H1 (cell line): Measurements from ENCODE around the gene RRAD. TPM values are rescaled to one million over a fixed set of nuclear protein-coding genes. Genes with fewer than 3 reads are reported as not detected.

Experiments
- CTCF ChIA-PET: fragments of 300-600 bp; sonication (Branson Sonifier 250); formaldehyde crosslinking; loops from one replicate; lab custom pipeline; 2021; ENCODE audit not compliant: partially characterized antibody; lab: Charles Lee
- POLR2A ChIA-PET: fragments of 300-600 bp; sonication (Branson Sonifier 250); formaldehyde crosslinking; loops from one replicate; lab custom pipeline; 2021; ENCODE audit warnings: inconsistent platforms; ENCODE audit not compliant: partially characterized antibody; lab: Charles Lee
- DNase-seq, 2 experiments: peaks; one replicate each; pipeline versions ENCODE4 v3.0.0 to v3.0.0-alpha.2; 2010 to 2022; ENCODE audit warnings: low spot score in 2 of 2, low read depth in 1 of 2, mixed read lengths in 1 of 2
- FAIRE-seq: peaks from 2 replicates; lab custom pipeline; 2011; peaks lifted over from hg19 to GRCh38; lab: Jason Lieb, UNC
- H2AFZ ChIP-seq: 2 replicates; pipeline ENCODE4 v1.8.1; 2012; ENCODE audit warnings: low read length, inconsistent platforms
- H2AK5ac ChIP-seq: 2 replicates; pipeline ENCODE4 v1.6.1; 2013; ENCODE audit warnings: low read depth, low read length
- H2BK120ac ChIP-seq: replicated peaks from 2 replicates; pipeline ENCODE3; 2013; ENCODE audit warnings: low read depth, low read length, inconsistent platforms
- H2BK12ac ChIP-seq: 2 replicates; pipeline ENCODE4 v1.6.1; 2013; ENCODE audit warnings: low read depth, low read length
- H2BK15ac ChIP-seq: 2 replicates; pipeline ENCODE4 v1.6.1; 2013; ENCODE audit warnings: low read length
- H2BK20ac ChIP-seq: 2 replicates; pipeline ENCODE4 v1.6.1; 2013; ENCODE audit warnings: low read length
- H2BK5ac ChIP-seq: 2 replicates; pipeline ENCODE4 v1.6.1; 2013; ENCODE audit warnings: low read depth, low read length
- H3K14ac ChIP-seq: 2 replicates; pipeline ENCODE4 v1.6.1; 2013; ENCODE audit warnings: inconsistent platforms; ENCODE audit not compliant: insufficient read length
- H3K18ac ChIP-seq: 2 replicates; pipeline ENCODE4 v1.6.1; 2013; ENCODE audit warnings: low read length; ENCODE audit errors: extremely low read depth
- H3K23ac ChIP-seq: 2 replicates; pipeline ENCODE4 v1.6.1; 2013; ENCODE audit warnings: inconsistent platforms; ENCODE audit not compliant: insufficient read length
- H3K23me2 ChIP-seq: 2 replicates; pipeline ENCODE4 v1.6.1; 2013; ENCODE audit warnings: low read depth, low read length
- H3K27ac ChIP-seq: 2 replicates; pipeline ENCODE4 v1.6.1; 2011; ENCODE audit warnings: low read depth, low read length, inconsistent platforms
- H3K27me3 ChIP-seq, 4 experiments: replicated peaks in 1 of 4; 1 replicate in 1 of 4; 2 replicates in 3 of 4; pipeline versions ENCODE4 v1.6.1 to v1.8.1; 2011 to 2013; ENCODE audit warnings: low read length in 3 of 4, mild to moderate bottlenecking in 3 of 4, inconsistent platforms in 2 of 4, mixed read lengths in 2 of 4, moderate library complexity in 1 of 4; ENCODE audit not compliant: control insufficient read depth in 3 of 4, insufficient read depth in 3 of 4; ENCODE audit errors: extremely low read depth in 1 of 4
- H3K36me3 ChIP-seq, 4 experiments: 2 replicates each; pipeline versions ENCODE4 v1.6.1 to v1.8.1; 2011 to 2013; ENCODE audit warnings: mild to moderate bottlenecking in 4 of 4, low read length in 3 of 4, moderate library complexity in 2 of 4, control low read depth in 1 of 4, inconsistent platforms in 1 of 4; ENCODE audit not compliant: insufficient read depth in 4 of 4, control insufficient read depth in 2 of 4
- H3K4ac ChIP-seq: replicated peaks from 2 replicates; pipeline ENCODE3; 2013; ENCODE audit warnings: low read length, low read depth, mixed read lengths, inconsistent platforms; ENCODE audit not compliant: insufficient read length
- H3K4me1 ChIP-seq, 4 experiments: replicated peaks in 1 of 4; 1 replicate in 1 of 4; 2 replicates in 3 of 4; pipeline versions ENCODE4 v1.6.1 to v1.8.1; 2011 to 2013; ENCODE audit warnings: low read length in 3 of 4, inconsistent platforms in 2 of 4, mixed read lengths in 1 of 4; ENCODE audit not compliant: insufficient read depth in 4 of 4, control insufficient read depth in 3 of 4
- H3K4me2 ChIP-seq, 2 experiments: 2 replicates each; pipeline versions ENCODE4 v1.6.1 to v1.8.1; 2011 to 2013; ENCODE audit warnings: low read depth in 2 of 2, low read length in 2 of 2, control low read depth in 1 of 2, inconsistent platforms in 1 of 2, mild to moderate bottlenecking in 1 of 2; ENCODE audit not compliant: insufficient read depth in 1 of 2
- H3K4me3 ChIP-seq, 4 experiments: fragments of 200-600, 300-600 bp in 1 of 4; sonication (generic), shearing (Covaris generic), sonication (Bioruptor Twin) in 1 of 4; 2 replicates each; pipeline versions ENCODE4 v1.5.1 to v1.8.1; 2011 to 2016; ENCODE audit warnings: low read length in 4 of 4, low read depth in 3 of 4, control low read depth in 2 of 4, inconsistent platforms in 2 of 4, mild to moderate bottlenecking in 2 of 4, mixed read lengths in 1 of 4, moderate library complexity in 1 of 4; ENCODE audit not compliant: insufficient read depth in 2 of 4; ENCODE audit errors: extremely low read depth in 1 of 4
- H3K56ac ChIP-seq: replicated peaks from 2 replicates; pipeline ENCODE3; 2013; ENCODE audit warnings: low read depth, mild to moderate bottlenecking, mixed read lengths, low read length, inconsistent platforms; ENCODE audit not compliant: insufficient read length
- H3K79me1 ChIP-seq: 2 replicates; pipeline ENCODE4 v1.6.1; 2013; ENCODE audit warnings: low read depth, low read length, control low read depth
- H3K79me2 ChIP-seq, 2 experiments: 2 replicates each; pipeline versions ENCODE4 v1.6.1 to v1.8.1; 2012 to 2013; ENCODE audit warnings: low read length in 2 of 2, mild to moderate bottlenecking in 2 of 2, inconsistent platforms in 1 of 2; ENCODE audit not compliant: insufficient read depth in 2 of 2, control insufficient read depth in 1 of 2
- H3K9ac ChIP-seq, 4 experiments: replicated peaks in 1 of 4; 1 replicate in 1 of 4; 2 replicates in 3 of 4; pipeline versions ENCODE4 v1.6.1 to v1.8.1; 2011 to 2013; ENCODE audit warnings: low read depth in 3 of 4, low read length in 3 of 4, control low read depth in 2 of 4, mild to moderate bottlenecking in 2 of 4, moderate library complexity in 2 of 4, inconsistent platforms in 1 of 4; ENCODE audit errors: extremely low read depth in 1 of 4
- H3K9me3 ChIP-seq, 2 experiments: 2 replicates each; pipeline versions ENCODE4 v1.6.1 to v1.8.1; 2012 to 2013; ENCODE audit warnings: mild to moderate bottlenecking in 2 of 2, moderate library complexity in 2 of 2, control low read depth in 1 of 2, inconsistent platforms in 1 of 2, low read depth in 1 of 2, low read length in 1 of 2, mixed read lengths in 1 of 2; ENCODE audit not compliant: insufficient read depth in 2 of 2
- H4K20me1 ChIP-seq, 2 experiments: replicated peaks in 1 of 2; 2 replicates each; pipeline versions ENCODE3 to v1.8.1; 2011 to 2013; ENCODE audit warnings: inconsistent platforms in 2 of 2, low read length in 2 of 2, mild to moderate bottlenecking in 1 of 2; ENCODE audit not compliant: insufficient read depth in 2 of 2, control insufficient read depth in 1 of 2
- H4K5ac ChIP-seq: 2 replicates; pipeline ENCODE4 v1.6.1; 2013; ENCODE audit warnings: low read length, low read depth, mixed read lengths, inconsistent platforms; ENCODE audit not compliant: insufficient read length
- H4K8ac ChIP-seq: 2 replicates; pipeline ENCODE4 v1.8.0; 2013; ENCODE audit warnings: mild to moderate bottlenecking, moderate library complexity, low read length, inconsistent platforms; ENCODE audit not compliant: insufficient read depth; ENCODE audit errors: extremely low read depth
- H4K91ac ChIP-seq: replicated peaks from 2 replicates; pipeline ENCODE3; 2013; ENCODE audit warnings: low read length, mixed read lengths, inconsistent platforms; ENCODE audit not compliant: insufficient read length
- BCL11A ChIP-seq, 2 experiments: IDR thresholded peaks; one replicate each; pipeline ENCODE4 v1.6.1; 2011; ENCODE audit warnings: low read depth in 2 of 2, low read length in 2 of 2, mild to moderate bottlenecking in 2 of 2
- CEBPB ChIP-seq: IDR thresholded peaks from 2 replicates; pipeline ENCODE4 v1.6.1; 2012; ENCODE audit warnings: low read depth, low read length
- CHD2 ChIP-seq: IDR thresholded peaks from 2 replicates; pipeline ENCODE4 v1.6.1; 2012; ENCODE audit warnings: low read length, improper control_type of control experiment
- E2F6 ChIP-seq: IDR thresholded peaks from 2 replicates; pipeline ENCODE4 v1.6.1; 2012; ENCODE audit warnings: inconsistent platforms
- EP300 ChIP-seq, 2 experiments: IDR thresholded peaks; 1 replicate in 1 of 2; 2 replicates in 1 of 2; pipeline ENCODE4 v1.6.1; 2011 to 2012; ENCODE audit warnings: low read depth in 2 of 2, low read length in 2 of 2, mild to moderate bottlenecking in 2 of 2, borderline replicate concordance in 1 of 2, inconsistent platforms in 1 of 2, moderate library complexity in 1 of 2
- EZH2 ChIP-seq: fragments of 200-600 bp; sonication (generic); IDR thresholded peaks from 2 replicates; pipeline ENCODE4 v1.7.1; 2012; ENCODE audit warnings: low read depth, mild to moderate bottlenecking, moderate library complexity, low read length, inconsistent platforms; ENCODE audit not compliant: severe bottlenecking
- NANOG ChIP-seq: IDR thresholded peaks from 2 replicates; pipeline ENCODE4 v1.6.1; 2011; ENCODE audit warnings: low read length, low read depth, mild to moderate bottlenecking, inconsistent platforms; ENCODE audit not compliant: insufficient read depth, poor library complexity, severe bottlenecking
- POLR2A ChIP-seq, 2 experiments: IDR thresholded peaks; 1 replicate in 1 of 2; 2 replicates in 1 of 2; pipeline ENCODE4 v1.6.1; 2011; ENCODE audit warnings: low read depth in 2 of 2, low read length in 2 of 2, mild to moderate bottlenecking in 2 of 2; ENCODE audit errors: control extremely low read depth in 1 of 2
- RBBP5 ChIP-seq: IDR thresholded peaks from 2 replicates; pipeline ENCODE4 v1.7.1; 2012; ENCODE audit warnings: low read depth, mild to moderate bottlenecking, inconsistent platforms, low read length, moderate library complexity, borderline replicate concordance
- SIN3A ChIP-seq, 2 experiments: IDR thresholded peaks in 1 of 2; conservative IDR thresholded peaks in 1 of 2; 2 replicates each; pipeline ENCODE4 v1.6.1; 2011 to 2012; ENCODE audit warnings: low read length in 2 of 2, improper control_type of control experiment in 1 of 2, low read depth in 1 of 2, mild to moderate bottlenecking in 1 of 2
- SIRT6 ChIP-seq: IDR thresholded peaks from one replicate; pipeline ENCODE4 v1.7.1; 2012; ENCODE audit warnings: low read length, inconsistent platforms
- SP2 ChIP-seq: IDR thresholded peaks from 2 replicates; pipeline ENCODE4 v1.6.1; 2012; ENCODE audit warnings: mild to moderate bottlenecking, low read length, inconsistent platforms
- TBP ChIP-seq: IDR thresholded peaks from 2 replicates; pipeline ENCODE4 v1.6.1; 2011; ENCODE audit warnings: low read depth, low read length, improper control_type of control experiment
- TEAD4 ChIP-seq: IDR thresholded peaks from 2 replicates; pipeline ENCODE4 v1.6.1; 2012; ENCODE audit warnings: low read depth, low read length, inconsistent platforms, mixed read lengths
- WGBS, 2 experiments: shearing (Covaris generic) in 1 of 2; methylation state at CpG; one replicate each; pipeline versions ENCODE4 v1.1.6 to v1.1.7; 2013 to 2015; ENCODE audit warnings: low lambda C conversion rate in 2 of 2, mixed read lengths in 2 of 2, inconsistent platforms in 1 of 2, low coverage in 1 of 2, missing lambda C conversion rate in 1 of 2; ENCODE audit not compliant: insufficient replicate concordance in 2 of 2, insufficient coverage in 1 of 2, insufficient read length in 1 of 2; ENCODE audit errors: extremely low coverage in 1 of 2, missing lambda C conversion rate in 1 of 2; 5-methylcytosine and 5-hydroxymethylcytosine counted together
- polyA plus RNA-seq, 7 experiments: library from polyadenylated mRNA; depleted of rRNA in 3 of 7; stranded (reverse) in 5 of 7; unstranded in 2 of 7; fragments of >200 nt in 5 of 7; fragments of 200-250 nt in 2 of 7; gene quantifications; 1 replicate in 5 of 7; 2 replicates in 1 of 7; 4 replicates in 1 of 7; pipeline versions ENCODE4 v1.2.1 to v1.2.3, GENCODE V29; 2011 to 2013; ENCODE audit warnings: missing spikeins in 2 of 7, mixed read lengths in 2 of 7
- total RNA-seq: library from RNA; stranded (reverse); fragmentation: NEBNext Ultra II Directional; extraction: Animal tissue kit (Norgen Biotek cat#: 25700); gene quantifications from 2 replicates; pipeline ENCODE4 v1.2.1, GENCODE V29; 2021

RRAD gene
- total and polyA plus RNA-seq, 2 of the 8 experiments (the other 6 are each of a cell fraction or from before 2014, with no cell fraction given), result 0.17 TPM; not detected in 1

DNA sequence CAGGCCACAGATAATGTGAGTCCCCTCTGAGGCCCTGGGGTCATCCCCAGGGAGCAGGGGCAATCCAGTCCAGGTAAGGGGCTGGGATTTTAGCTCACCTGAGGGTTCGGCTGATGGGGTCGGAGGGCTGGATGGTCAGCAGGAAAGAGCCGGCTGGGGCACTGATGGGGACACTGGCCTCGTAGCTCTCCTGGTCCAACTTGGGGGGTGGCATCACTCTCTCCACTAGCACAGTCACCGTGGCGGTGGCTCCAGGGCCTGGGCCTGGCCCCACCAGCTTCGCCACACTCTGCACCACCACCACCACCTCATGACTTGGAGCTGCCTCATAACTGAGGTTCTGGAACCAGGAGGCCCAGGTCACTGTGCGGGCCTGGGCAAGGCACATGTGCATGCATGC, 13.5 kb downstream of the RRAD start:
- Histone ChIP-seq H4K8ac (no peak overlapping the region), H3K14ac (no peak overlapping the region), H3K79me2 (no peaks in the 10 kb centered on the region), H3K23ac (no peak overlapping the region), H3K79me1 (no peaks in the 10 kb centered on the region), H4K20me1 (peaks cover 0 to 4% of the 10 kb centered on the region in 2 experiments), H2BK15ac (no peak overlapping the region), H3K4me1 (peaks cover 0 to 3% (median 0%) of the 10 kb centered on the region in 4 experiments; a peak in 1 of 7 replicates), H3K9ac (no peak overlapping the region), H2BK20ac (no peak overlapping the region), H3K36me3 (no peaks in the 10 kb centered on the region), H3K56ac (no peak overlapping the region), H3K18ac (no peak overlapping the region), H2BK120ac (no peak overlapping the region), H4K91ac (no peak overlapping the region), H3K27ac (no peak overlapping the region), H4K5ac (no peak overlapping the region), H2AK5ac (no peak overlapping the region), H3K4ac (no peak overlapping the region), H3K4me2 (no peak overlapping the region), H2AFZ (no peak overlapping the region), H2BK5ac (no peak overlapping the region), H3K27me3 (no peaks in the 10 kb centered on the region; a peak in 3 of 7 replicates), H3K23me2 (peaks cover 3% of the 10 kb centered on the region; the same call in 1 of the 2 replicates), H2BK12ac (no peak overlapping the region), H3K9me3 (no peaks in the 10 kb centered on the region), H3K4me3 (no peak overlapping the region)
- ChIA-PET CTCF (interaction anchor here (1.0 to 42.0 kb wide), 5 partner anchors 4 to 189 kb away, joined by 4 to 1009 read pairs (median 13); partner anchors contain the start of genes CDH16, PDP2 and RRAD), POLR2A (interaction anchor here (1.7 kb wide), 1 partner anchor 13 kb away, joined by 5 read pairs; no protein-coding TSS in a partner anchor)
- DNase-seq, result no peak
- WGBS, 2 experiments, result 81% methylated on average over 8 of the region's 8 CpGs; no CpG with 5 or more reads in 1 of the 2 experiments
- FAIRE-seq, result no peak
- TF ChIP-seq POLR2A (IDR thresholded peaks at IDR 0.05; ENCODE audit: control extremely low read depth in 1 of 2, low read depth in 2 of 2, low read length in 2 of 2), result no peak
- no peak for TF ChIP-seq EP300 (IDR thresholded peaks at IDR 0.05; ENCODE audit: borderline replicate concordance in 1 of 2, low read depth in 2 of 2, low read length in 2 of 2)
- no peak for TF ChIP-seq SP2
- no peak for TF ChIP-seq SIN3A (conservative IDR thresholded peaks at IDR 0.05 in 1 of 2, IDR thresholded peaks at IDR 0.05 in 1 of 2; ENCODE audit: low read depth in 1 of 2, low read length in 2 of 2)
- TF ChIP-seq SIRT6, result no peak
- TF ChIP-seq RBBP5, result no peak
- TF ChIP-seq TEAD4, result no peak
- no peak for TF ChIP-seq BCL11A (IDR thresholded peaks at IDR 0.05; ENCODE audit: low read depth in 2 of 2, low read length in 2 of 2)
- no peak for TF ChIP-seq TBP
- no peak for TF ChIP-seq NANOG
- no peak for TF ChIP-seq CEBPB
- no peak for TF ChIP-seq CHD2
- TF ChIP-seq EZH2, result no peak
- TF ChIP-seq E2F6, result no peak
